ENCODE measurements around the gene GLYATL1.

DNA sequence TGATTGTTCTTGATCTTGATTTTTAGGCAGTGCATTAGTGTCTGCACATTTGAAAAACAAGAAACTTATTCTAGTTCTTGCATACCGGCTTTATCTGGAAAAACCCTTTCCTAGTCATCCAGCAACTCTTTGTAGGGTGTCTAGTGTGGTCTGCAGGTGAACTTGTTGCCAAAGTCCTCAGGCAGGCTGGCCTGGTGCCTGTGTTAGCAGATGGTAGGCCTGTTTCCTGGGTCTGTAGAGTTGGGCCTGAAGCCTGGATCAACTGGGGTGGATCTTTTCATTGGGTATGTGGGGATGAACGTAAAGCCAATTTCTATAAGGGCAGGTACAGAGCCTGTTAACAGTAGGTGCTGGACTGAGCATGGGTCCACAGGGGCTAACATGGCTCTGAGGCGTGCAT lies 5.6 kb upstream of the GLYATL1 start:
- TF ChIP-seq CTCF (IDR thresholded peaks at IDR 0.05) (no peak), POLR2A (IDR thresholded peaks at IDR 0.05) (no peak)

Data from heart left ventricle (tissue), 13 donors.